HepG2 (cell line): Measurements from ENCODE around the gene CST4. TPM values are rescaled to one million over a fixed set of nuclear protein-coding genes. Genes with fewer than 3 reads are reported as not detected.

Experiments
- ATF4 ChIP-seq, 2 experiments: fragments of 450-650 bp in 1 of 2; sonication (generic) in 1 of 2; formaldehyde crosslinking; IDR thresholded peaks; 2 replicates each; pipeline versions ENCODE4 v1.5.0 to v1.8.0; 2020 to 2022; ENCODE audit warnings: mild to moderate bottlenecking in 1 of 2, missing genetic modification reagents in 1 of 2
- ATF5 ChIP-seq: sonication (generic); formaldehyde crosslinking; IDR thresholded peaks from 2 replicates; pipeline ENCODE4 v1.4.0; 2020; ENCODE audit warnings: mild to moderate bottlenecking, low read depth, missing genetic modification reagents
- KLF11 ChIP-seq: IDR thresholded peaks from 2 replicates; pipeline ENCODE4 v1.6.1; 2016; ENCODE audit warnings: missing compliant biosample characterization
- NFAT5 ChIP-seq: sonication (generic); formaldehyde crosslinking; IDR thresholded peaks from 2 replicates; pipeline ENCODE4 v1.4.0; 2020; ENCODE audit warnings: missing genetic modification reagents
- SKIL ChIP-seq: sonication (generic); formaldehyde crosslinking; IDR thresholded peaks from 2 replicates; pipeline ENCODE4 v1.8.0; 2022; ENCODE audit warnings: missing genetic modification reagents, mild to moderate bottlenecking, moderate library complexity, borderline replicate concordance
- ZBTB40 ChIP-seq, 2 experiments: fragments of 450-650 bp in 1 of 2; sonication (generic) in 1 of 2; formaldehyde crosslinking in 1 of 2; IDR thresholded peaks; 2 replicates each; pipeline versions ENCODE4 v1.6.1 to v1.8.0; 2016 to 2022; ENCODE audit warnings: antibody characterized with exemption in 1 of 2, mild to moderate bottlenecking in 1 of 2, missing genetic modification reagents in 1 of 2
- polyA plus RNA-seq, 8 experiments: library from polyadenylated mRNA; depleted of rRNA in 3 of 8; stranded (reverse) in 7 of 8; unstranded in 1 of 8; fragments of >200 nt; fragmentation: Illumina TruSeq in 4 of 8; extraction: Trizol in 4 of 8; gene quantifications; 2 replicates each; pipeline versions ENCODE4 v1.2.1 to v1.2.3, GENCODE V29; 2011 to 2016; ENCODE audit warnings: low read depth in 4 of 8, missing spikeins in 1 of 8, mixed read lengths in 1 of 8; ENCODE audit not compliant: insufficient read depth in 1 of 8
- total RNA-seq, 5 experiments: library from RNA; depleted of rRNA; stranded (reverse); fragments of >200 nt; fragmentation: Illumina TruSeq; extraction: Trizol; gene quantifications; 2 replicates each; pipeline ENCODE4 v1.2.3, GENCODE V29; 2016; ENCODE audit warnings: low read depth in 1 of 5

Gene CST4
- total and polyA plus RNA-seq, 2 of the 13 experiments (the other 11 are each of a cell fraction or from before 2014, with no cell fraction given) = not detected

DNA sequence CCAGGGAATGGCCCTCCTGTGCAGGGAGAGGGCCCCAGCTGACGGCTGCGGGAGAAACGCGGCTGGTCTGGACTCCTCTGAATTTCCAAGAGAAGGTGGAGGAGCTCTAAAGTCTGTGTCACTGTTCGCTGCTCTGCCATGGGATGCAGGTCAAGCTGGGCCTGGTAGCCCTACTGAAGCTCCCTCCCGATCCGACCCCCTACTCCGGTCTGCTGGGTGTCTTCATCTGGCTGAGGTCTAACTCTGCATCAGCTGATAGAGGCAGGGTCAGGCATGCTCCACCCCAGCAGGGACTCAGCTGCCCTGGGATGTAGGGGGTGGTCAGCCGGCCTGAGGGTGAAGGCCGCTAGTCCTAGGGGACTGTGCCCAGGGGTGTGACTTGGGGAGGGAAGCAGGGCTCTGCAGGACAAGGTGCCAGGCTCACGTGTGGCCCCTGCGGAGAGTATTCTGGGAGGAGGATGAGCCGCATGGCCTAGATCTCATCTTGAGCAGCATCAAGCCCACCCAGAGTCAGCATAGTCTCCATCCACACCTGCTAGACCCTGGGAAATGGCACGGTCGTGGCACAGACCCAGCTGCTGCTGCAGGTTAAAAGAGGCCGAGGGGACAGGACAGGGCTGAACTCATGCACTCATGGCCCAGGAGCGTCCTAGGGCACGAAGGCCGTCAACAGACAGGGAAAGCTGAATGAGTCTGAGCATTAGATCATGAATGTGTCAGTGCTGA is 52.5 kb downstream of the CST4 start (continued):
- TF ChIP-seq NFAT5 (CRISPR knock-in tag) (no peak), ATF4 (CRISPR knock-in tag; IDR thresholded peaks at IDR 0.05) (no peak), ZBTB40 (IDR thresholded peaks at IDR 0.05) (no peak), ZBTB40 (CRISPR knock-in tag; IDR thresholded peaks at IDR 0.05) (peak; percentile 36; the same call in 1 of the 2 replicates), KLF11 (no peak), ATF5 (CRISPR knock-in tag) (no peak), SKIL (peak; percentile 44; the same call in 1 of the 2 replicates)
